Activated T-helper 2 cell treated with anti-CD3 and anti-CD28 coated beads, Interferon-gamma antibody, Interleukin-2, Interleukin-4, amounts not matched to agents 10 μg/mL and 5 μg/mL and 100 μg/mL, durations not matched to agents 14 hours and 24 hours and 36 hours (primary cell): Measurements from ENCODE around the gene ARMH4. TPM values are rescaled to one million over a fixed set of nuclear protein-coding genes. Genes with fewer than 3 reads are reported as not detected.
A peak's percentile ranks its signal among the peaks of the same experiment; 100 is the strongest.

Experiments
- DNase-seq: peaks from one replicate; pipeline ENCODE4 v3.0.0; 2021; ENCODE audit warnings: low spot score
- H3K27ac Mint-ChIP-seq: one replicate; pipeline ENCODE4 v1.8.0; 2021; ENCODE audit warnings: mixed read lengths
- H3K27me3 Mint-ChIP-seq: one replicate; pipeline ENCODE4 v1.8.0; 2021; ENCODE audit warnings: low read depth, mixed read lengths
- H3K36me3 Mint-ChIP-seq: one replicate; pipeline ENCODE4 v1.8.0; 2021; ENCODE audit warnings: low read depth, mixed read lengths
- H3K4me1 Mint-ChIP-seq: one replicate; pipeline ENCODE4 v1.8.0; 2021; ENCODE audit warnings: low read depth, mixed read lengths
- H3K4me3 Mint-ChIP-seq: one replicate; pipeline ENCODE4 v1.8.0; 2021; ENCODE audit warnings: low read depth, mild to moderate bottlenecking, moderate library complexity, mixed read lengths
- H3K9me3 Mint-ChIP-seq: one replicate; pipeline ENCODE4 v1.8.0; 2021; ENCODE audit warnings: mixed read lengths
- intact Hi-C: fragments of 100-400 bp; cut with micrococcal nuclease; formaldehyde crosslinking; loops from one replicate; pipeline ENCODE4 v1.15.1; 2023
- total RNA-seq: library from RNA; stranded (reverse); gene quantifications from 2 replicates; pipeline ENCODE4 v1.2.3, GENCODE V29; 2022

Gene ARMH4
- total RNA-seq, 1 donor from 2014 or later, result 0.18 TPM

DNA sequence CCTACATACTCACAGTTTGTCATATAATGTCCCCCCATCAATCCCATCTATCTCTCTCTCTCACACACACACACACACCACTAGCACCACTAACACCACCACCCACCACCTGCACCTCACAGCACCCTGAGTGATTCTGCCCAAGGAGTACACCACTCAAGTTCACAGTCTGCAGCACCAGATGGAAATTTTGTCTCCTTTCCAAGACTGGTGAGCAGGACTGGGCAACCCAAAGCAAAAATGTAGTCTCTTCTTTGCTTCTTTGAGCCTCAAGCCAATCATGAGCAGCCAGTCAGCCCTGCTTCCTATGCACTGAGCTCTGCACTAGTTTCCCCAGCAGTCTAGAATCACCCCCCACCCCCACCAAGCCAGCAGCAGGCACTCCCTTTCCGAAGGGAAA, 15.0 kb upstream of the ARMH4 start:
- H3K4me3 Mint-ChIP-seq, result no peak overlapping the region
- no peak overlapping the region for H3K27ac Mint-ChIP-seq
- H3K4me1 Mint-ChIP-seq, result peaks cover 3% of the 10 kb centered on the region
- intact Hi-C loops, result no loop called here
- no peaks in the 10 kb centered on the region for H3K9me3 Mint-ChIP-seq
- peaks cover 15% of the 10 kb centered on the region for H3K27me3 Mint-ChIP-seq
- no peaks in the 10 kb centered on the region for H3K36me3 Mint-ChIP-seq
- no peak for DNase-seq

DNA sequence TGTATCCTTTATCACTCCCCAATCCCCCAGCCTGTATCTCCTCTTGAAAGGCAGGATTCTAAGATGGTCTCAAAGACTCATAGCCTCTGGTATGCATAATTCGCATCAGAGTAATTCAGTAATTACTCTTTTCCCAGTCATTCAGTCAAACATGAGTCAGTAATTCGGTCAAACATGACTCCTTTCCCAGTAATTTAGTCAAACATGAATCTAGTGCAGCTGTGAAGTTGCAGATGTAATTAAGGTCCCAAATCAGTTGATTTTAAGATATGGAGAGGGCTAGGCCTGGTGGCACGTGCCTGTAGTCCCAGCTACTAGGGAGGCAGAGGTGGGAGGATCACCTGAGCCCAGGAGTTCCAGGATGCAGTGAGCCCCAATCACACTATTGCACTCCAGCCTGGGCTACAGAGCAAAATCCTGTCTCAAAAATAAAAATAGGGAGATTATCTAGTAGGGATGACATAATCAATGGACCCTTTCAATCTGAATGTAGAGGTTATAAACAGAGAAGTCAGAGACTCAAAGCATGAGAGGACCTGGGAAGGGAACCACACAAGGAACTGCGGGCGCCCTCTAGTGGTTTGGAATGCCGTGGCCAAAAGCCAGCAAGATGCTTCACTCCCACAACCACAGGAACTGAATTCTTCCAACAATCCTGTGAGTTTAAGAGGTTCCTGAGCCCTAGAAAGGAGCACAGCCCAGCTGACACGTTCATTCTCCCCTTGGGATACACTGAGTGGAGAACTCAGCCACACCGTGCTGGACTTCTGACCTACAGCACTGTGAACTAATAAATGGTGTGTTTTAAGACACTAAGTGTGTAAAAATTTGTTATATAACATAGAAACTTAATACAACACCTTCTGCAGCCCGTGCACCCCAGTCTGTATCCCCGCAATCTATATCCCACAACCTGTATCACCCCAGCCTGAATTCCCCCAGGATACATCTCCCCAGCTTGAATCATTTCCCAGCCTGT, 14.3 kb upstream of the ARMH4 start:
- Mint-ChIP-seq H3K4me1 (peaks cover 3% of the 10 kb centered on the region), H3K9me3 (no peaks in the 10 kb centered on the region), H3K27ac (no peak overlapping the region), H3K4me3 (no peak overlapping the region), H3K36me3 (no peaks in the 10 kb centered on the region), H3K27me3 (peaks cover 16% of the 10 kb centered on the region)
- intact Hi-C loops, result loop anchor here (1.0 kb wide), 1 partner anchor 58 kb away; no protein-coding TSS in a partner anchor
- peak; percentile 46 for DNase-seq

DNA sequence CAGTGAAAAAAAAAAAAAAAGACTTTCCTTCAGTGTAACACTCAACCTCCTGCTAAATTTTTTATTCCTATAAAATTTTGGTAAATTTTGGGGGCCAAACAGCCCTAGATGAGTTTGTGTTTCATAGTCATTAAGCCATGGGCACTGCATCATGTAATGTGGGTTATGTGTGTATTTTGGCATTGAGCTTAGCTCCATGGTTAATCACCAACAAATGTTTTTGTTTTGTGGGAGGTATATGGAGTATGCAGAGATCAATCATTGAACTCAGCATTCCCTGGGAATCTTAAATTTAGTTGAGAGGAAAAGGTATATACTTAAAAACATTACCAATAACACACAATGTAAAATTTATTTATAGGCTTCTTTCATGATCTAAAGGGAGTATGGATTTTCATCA, 8.5 kb upstream of the ARMH4 start:
- intact Hi-C loops, result no loop called here
- H3K4me1 Mint-ChIP-seq, result no peaks in the 10 kb centered on the region
- no peak overlapping the region for H3K27ac Mint-ChIP-seq
- DNase-seq, result no peak
- no peaks in the 10 kb centered on the region for H3K36me3 Mint-ChIP-seq
- peaks cover 20% of the 10 kb centered on the region for H3K27me3 Mint-ChIP-seq
- no peaks in the 10 kb centered on the region for H3K9me3 Mint-ChIP-seq
- H3K4me3 Mint-ChIP-seq, result no peak overlapping the region

DNA sequence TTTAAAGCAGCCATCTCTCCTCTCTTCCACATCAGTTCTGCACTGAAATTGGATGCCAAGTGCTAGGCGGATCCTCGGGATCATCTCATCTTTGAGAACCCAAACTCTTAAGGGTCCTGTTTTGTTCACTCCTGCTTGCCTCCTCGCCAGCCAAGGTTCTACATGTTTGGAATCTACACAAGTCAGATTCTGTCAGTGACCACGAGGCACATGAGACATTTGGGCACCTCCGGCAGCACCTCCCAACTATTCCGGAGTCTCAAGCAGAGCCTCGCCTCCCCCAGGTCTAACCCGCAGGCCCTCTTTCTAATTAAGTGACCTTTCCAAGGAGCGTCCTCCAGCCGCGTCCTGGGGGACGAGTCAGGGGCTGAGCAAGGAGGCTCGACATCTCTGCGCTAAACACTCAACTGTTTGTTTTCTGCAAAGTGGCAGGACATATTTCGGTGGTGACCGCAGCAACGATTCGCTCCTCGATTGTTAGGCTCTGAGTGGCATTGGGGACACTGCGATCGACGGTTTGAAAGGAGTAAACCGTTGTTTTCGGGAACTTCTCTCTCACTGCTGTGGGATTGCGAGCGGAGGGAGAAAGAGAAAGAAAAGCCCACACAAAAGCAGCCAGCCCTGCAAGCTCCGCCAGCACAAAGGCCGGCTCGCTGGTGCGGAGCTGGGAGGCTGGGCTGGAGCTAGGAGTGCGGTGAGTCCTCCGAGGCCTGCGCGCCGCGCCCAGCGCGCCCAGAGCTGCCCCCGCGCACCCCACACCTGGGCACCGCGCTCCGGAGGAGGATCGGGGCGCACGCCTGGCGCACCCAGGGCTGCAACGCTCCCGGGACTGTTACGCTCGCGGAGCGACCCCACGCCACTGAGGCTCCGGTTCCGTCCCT, 640 bp downstream of the ARMH4 start:
- peaks cover 7% of the 10 kb centered on the region for H3K4me1 Mint-ChIP-seq
- H3K4me3 Mint-ChIP-seq, result peak overlapping the region; percentile 71
- H3K27ac Mint-ChIP-seq, result no peak overlapping the region
- intact Hi-C loops, result no loop called here
- H3K9me3 Mint-ChIP-seq, result no peaks in the 10 kb centered on the region
- peaks cover 64% of the 10 kb centered on the region for H3K27me3 Mint-ChIP-seq
- no peak for DNase-seq
- no peaks in the 10 kb centered on the region for H3K36me3 Mint-ChIP-seq

DNA sequence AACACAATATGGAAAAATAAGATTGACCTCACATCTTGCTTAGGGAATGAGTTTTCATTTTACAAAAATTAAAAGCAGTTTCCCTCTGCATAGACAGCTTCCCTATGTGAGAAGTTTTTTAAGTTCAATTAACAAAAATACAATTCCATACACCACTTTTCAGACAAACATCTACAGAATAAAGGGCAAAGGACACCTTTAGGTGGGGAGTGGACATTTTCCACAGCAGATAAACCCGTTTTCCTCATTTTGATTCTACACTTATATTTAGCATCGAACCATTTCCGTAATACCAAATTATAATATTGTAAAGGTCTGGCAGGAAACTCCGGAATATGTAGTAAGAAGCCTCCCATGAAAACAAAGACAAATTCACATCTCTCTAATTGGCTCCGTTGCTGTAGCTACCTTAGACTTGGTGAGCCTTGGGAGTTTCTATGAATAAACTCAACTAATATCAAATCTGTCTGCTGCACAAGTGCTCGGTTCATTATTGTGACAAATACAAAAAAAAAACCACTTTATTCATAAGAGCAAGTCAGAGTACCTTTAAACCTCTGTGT, 1.7 kb downstream of the ARMH4 start:
- H3K27ac Mint-ChIP-seq, result no peak overlapping the region
- no peak overlapping the region for H3K4me3 Mint-ChIP-seq
- H3K27me3 Mint-ChIP-seq, result peaks cover 70% of the 10 kb centered on the region
- no peaks in the 10 kb centered on the region for H3K9me3 Mint-ChIP-seq
- DNase-seq, result no peak
- intact Hi-C loops, result no loop called here
- H3K36me3 Mint-ChIP-seq, result no peaks in the 10 kb centered on the region
- peaks cover 7% of the 10 kb centered on the region for H3K4me1 Mint-ChIP-seq

DNA sequence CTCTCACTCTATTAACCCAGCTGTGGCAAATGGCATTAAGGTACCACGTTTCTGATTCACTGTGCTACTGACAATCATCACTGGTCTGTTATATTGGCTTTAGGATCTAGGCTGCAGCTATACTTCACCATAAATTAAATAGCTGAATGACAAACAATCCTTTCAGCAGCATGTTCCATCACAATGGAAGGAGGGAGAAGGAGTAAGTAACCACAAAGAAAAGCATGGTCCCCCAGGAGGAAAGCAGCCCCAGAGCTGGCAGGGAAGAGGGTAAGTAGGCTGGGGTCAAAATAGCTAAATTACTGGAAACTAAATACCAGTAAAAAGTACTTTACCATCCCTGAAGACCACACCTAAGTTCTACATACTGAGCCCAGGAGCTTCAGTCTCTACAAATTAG, 2.8 kb downstream of the ARMH4 start:
- no peak overlapping the region for H3K27ac Mint-ChIP-seq
- H3K36me3 Mint-ChIP-seq, result no peaks in the 10 kb centered on the region
- H3K27me3 Mint-ChIP-seq, result peaks cover 68% of the 10 kb centered on the region
- H3K4me3 Mint-ChIP-seq, result no peak overlapping the region
- H3K9me3 Mint-ChIP-seq, result no peaks in the 10 kb centered on the region
- DNase-seq, result no peak
- intact Hi-C loops, result no loop called here
- peaks cover 7% of the 10 kb centered on the region for H3K4me1 Mint-ChIP-seq

DNA sequence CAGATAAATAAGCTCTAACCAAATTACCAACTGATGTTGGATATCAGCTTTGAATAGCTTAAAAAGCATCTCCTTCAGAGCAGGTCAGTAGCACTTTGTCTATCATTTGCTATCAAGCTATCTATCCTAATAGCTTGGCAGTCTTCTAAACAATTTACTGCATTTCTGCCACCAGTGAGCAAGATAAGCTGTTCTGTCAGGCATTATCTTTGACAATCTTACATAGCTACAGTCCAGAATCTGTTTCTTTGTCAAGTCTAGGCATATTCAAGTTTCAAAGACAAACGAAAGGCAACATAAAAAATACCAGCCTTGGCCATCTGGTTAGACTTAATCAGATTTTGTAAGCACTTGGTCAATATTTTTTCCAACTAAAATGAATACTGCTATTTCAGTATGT, 5.6 kb downstream of the ARMH4 start:
- Mint-ChIP-seq H3K27ac (no peak overlapping the region), H3K27me3 (peaks cover 63% of the 10 kb centered on the region)

DNA sequence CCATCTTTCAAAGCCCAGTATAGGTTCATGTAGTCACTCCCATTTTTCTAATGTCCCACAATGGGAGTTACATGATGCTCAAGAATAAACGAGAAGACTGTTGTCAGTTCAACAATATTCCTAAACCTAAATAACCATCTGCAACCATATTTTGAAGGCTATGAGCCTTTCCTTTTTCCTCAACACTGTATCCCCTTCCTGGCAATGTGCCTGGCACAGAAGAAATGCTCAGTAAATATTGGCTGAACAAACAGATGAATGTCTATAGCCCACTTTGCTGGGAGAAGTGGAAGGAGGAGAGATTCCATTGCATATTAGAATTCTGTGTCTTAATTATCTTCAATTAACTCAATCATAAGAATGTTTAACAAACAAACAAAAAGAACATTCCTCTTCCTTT, 6.1 kb downstream of the ARMH4 start:
- DNase-seq, result no peak
- Mint-ChIP-seq H3K27ac (no peak overlapping the region), H3K4me1 (peaks cover 3% of the 10 kb centered on the region), H3K27me3 (peaks cover 59% of the 10 kb centered on the region), H3K9me3 (no peaks in the 10 kb centered on the region), H3K4me3 (no peak overlapping the region), H3K36me3 (no peaks in the 10 kb centered on the region)
- intact Hi-C loops, result no loop called here

More for the DNA sequence above, 5.6 kb downstream of the ARMH4 start:
- Mint-ChIP-seq H3K4me3 (no peak overlapping the region), H3K4me1 (peaks cover 5% of the 10 kb centered on the region), H3K36me3 (no peaks in the 10 kb centered on the region), H3K9me3 (no peaks in the 10 kb centered on the region)
- no peak for DNase-seq
- intact Hi-C loops, result no loop called here

DNA sequence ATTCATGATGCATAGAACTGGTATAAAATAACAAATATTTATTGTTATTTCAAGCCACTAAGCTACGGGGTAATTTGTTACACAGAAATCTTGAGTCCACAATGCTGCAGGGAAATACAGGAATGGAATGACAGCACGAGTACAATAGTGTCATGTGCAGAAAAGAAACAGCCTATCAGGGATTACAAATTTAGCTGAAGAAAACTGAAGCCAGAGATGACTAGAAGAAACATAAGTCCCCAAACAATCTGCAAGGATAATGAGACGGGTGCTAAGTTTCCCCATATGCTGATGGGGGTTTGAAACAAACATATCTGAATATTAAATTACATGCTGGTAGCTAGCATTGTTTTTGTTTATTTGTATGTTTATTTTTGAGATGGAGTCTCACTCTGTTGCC, 8.9 kb downstream of the ARMH4 start:
- DNase-seq, result no peak
- Mint-ChIP-seq H3K36me3 (no peaks in the 10 kb centered on the region), H3K9me3 (no peaks in the 10 kb centered on the region), H3K4me3 (no peak overlapping the region), H3K27me3 (peaks cover 37% of the 10 kb centered on the region), H3K27ac (no peak overlapping the region), H3K4me1 (peaks cover 9% of the 10 kb centered on the region)
- intact Hi-C loops, result no loop called here

DNA sequence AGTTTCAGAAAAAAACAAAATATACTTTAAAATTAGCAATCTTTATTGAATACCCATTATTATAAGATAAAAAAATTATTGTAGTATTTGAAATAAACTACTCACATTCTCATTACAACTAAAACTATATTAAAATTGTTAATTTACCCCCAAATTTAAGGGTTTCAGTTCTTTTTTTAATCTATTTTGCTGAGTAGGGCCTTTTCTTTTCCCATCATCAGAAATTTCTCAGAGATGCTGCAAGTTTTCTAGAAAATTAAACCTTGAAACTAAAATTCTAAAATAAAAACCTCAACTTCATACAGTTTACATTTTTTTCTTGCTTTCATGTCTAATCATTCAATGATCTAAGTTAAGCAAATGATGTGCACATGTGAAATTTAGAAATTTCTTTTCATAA, 10.1 kb downstream of the ARMH4 start:
- Mint-ChIP-seq H3K27me3 (peaks cover 31% of the 10 kb centered on the region), H3K4me1 (peaks cover 9% of the 10 kb centered on the region)
- no peak for DNase-seq

DNA sequence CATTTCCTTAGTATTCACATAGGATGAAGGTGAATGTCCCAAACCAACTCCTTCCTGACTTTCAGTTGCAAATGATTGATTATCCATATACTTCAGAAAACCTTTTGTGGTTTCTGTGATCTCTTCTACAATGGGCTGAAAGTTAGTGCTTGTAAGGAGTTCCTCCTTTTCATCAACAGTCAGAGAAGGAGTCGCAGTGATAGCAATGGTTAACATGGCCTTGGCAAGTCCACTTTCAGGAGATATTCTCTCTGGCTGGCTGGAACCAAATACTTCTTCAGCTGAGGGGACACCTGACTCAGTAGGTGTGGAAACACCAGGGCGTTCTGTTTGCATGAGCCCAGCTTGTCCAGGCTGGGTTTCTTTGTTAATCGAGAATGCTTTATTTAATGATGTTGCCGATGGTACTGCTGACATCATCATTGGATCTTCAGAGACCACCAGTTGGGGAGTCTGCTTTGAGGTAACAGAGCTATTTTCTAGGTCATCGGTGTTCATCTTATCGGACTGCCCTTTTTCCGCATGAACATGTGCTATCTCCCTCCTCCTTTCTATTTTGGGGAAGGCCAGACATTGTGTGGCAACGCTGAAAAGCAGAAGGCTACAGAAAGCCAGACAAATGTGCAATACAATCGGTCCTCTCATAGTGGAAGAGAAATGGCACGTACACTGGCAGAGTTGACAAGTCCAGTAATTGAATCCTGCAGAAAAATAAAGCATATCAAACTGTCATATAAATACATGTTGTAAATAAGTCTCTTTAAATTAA, 13.1 kb downstream of the ARMH4 start:
- no peak for DNase-seq
- H3K27me3 Mint-ChIP-seq, result peaks cover 25% of the 10 kb centered on the region
- no peak overlapping the region for H3K4me3 Mint-ChIP-seq
- H3K4me1 Mint-ChIP-seq, result peaks cover 9% of the 10 kb centered on the region
- H3K27ac Mint-ChIP-seq, result no peak overlapping the region
- intact Hi-C loops, result no loop called here
- H3K9me3 Mint-ChIP-seq, result no peaks in the 10 kb centered on the region
- no peaks in the 10 kb centered on the region for H3K36me3 Mint-ChIP-seq

More for the DNA sequence above, 10.1 kb downstream of the ARMH4 start:
- intact Hi-C loops, result no loop called here
- Mint-ChIP-seq H3K27ac (no peak overlapping the region), H3K9me3 (no peaks in the 10 kb centered on the region), H3K36me3 (no peaks in the 10 kb centered on the region), H3K4me3 (no peak overlapping the region)

DNA sequence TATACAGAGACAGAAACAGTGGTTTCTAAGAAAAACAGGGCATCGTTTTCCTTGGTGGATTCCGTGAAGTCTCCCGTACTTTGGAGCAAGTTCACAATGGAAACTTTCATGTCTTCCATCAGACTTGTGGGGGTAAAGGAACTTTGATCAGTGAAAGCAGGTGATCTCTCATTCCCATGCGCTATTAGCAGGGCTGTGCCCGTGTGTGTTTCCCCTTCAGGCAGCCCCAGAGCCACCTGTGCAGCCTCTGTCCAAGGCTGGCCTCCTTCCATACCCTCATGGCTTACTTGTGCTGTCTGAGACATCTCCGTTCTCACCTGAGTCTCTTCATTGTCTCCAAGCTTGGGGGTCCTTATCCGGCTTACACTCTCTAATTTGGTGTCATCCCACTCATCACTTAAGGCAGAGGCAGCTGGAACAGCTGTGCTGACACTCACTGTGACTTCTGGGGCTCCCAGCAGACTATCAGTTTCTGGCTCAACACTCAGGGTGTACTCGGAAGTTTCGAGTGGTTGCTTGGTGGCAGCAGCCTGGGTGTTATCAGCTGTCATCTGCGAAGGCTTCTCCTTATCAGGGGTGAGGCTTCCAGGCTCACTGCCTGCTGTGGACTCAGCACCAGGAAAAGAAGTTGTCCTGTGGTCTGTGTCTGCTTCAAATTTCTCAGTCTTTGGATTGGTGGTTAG, 13.8 kb downstream of the ARMH4 start:
- Mint-ChIP-seq H3K27me3 (peaks cover 25% of the 10 kb centered on the region), H3K4me1 (peaks cover 9% of the 10 kb centered on the region), H3K27ac (no peak overlapping the region), H3K36me3 (no peaks in the 10 kb centered on the region), H3K9me3 (no peaks in the 10 kb centered on the region), H3K4me3 (no peak overlapping the region)
- DNase-seq, result no peak
- intact Hi-C loops, result no loop called here
